Smooth muscle cell (in vitro differentiated cells): ENCODE data around the gene GRAMD4. TPM values are rescaled to one million over a fixed set of nuclear protein-coding genes. Genes with fewer than 3 reads are reported as not detected.

Experiments used
- DNase-seq: peaks from one replicate; lab custom pipeline; 2025; ENCODE audit not compliant: unreplicated experiment; lab: John Stamatoyannopoulos, UW
- H2AFZ ChIP-seq: fragments of 200-600 bp; sonication (generic); 2 replicates; pipeline ENCODE4 v1.6.0; 2016; ENCODE audit warnings: antibody characterized with exemption, low read depth, mild to moderate bottlenecking
- H3F3A ChIP-seq: fragments of 200-600 bp; sonication (generic); 2 replicates; pipeline ENCODE4 v1.6.0; 2017; ENCODE audit warnings: antibody characterized with exemption, low read depth
- H3K27ac ChIP-seq: fragments of 200-600 bp; sonication (generic); 2 replicates; pipeline ENCODE4 v1.5.1; 2016; ENCODE audit warnings: low read depth, mild to moderate bottlenecking
- H3K27me3 ChIP-seq: fragments of 200-600 bp; sonication (generic); 2 replicates; pipeline ENCODE4 v1.6.1; 2016; ENCODE audit warnings: low read depth, mild to moderate bottlenecking
- H3K36me3 ChIP-seq: fragments of 200-600 bp; sonication (generic); 2 replicates; pipeline ENCODE4 v1.5.1; 2016; ENCODE audit warnings: low read depth
- H3K4me1 ChIP-seq: fragments of 200-600 bp; sonication (generic); 2 replicates; pipeline ENCODE4 v1.5.1; 2016; ENCODE audit warnings: low read depth
- H3K4me2 ChIP-seq: fragments of 200-600 bp; sonication (generic); 2 replicates; pipeline ENCODE4 v1.6.0; 2016; ENCODE audit warnings: mild to moderate bottlenecking
- H3K4me3 ChIP-seq: fragments of 200-600 bp; sonication (generic); 2 replicates; pipeline ENCODE4 v1.5.1; 2016; ENCODE audit warnings: mild to moderate bottlenecking
- H3K79me2 ChIP-seq: fragments of 200-600 bp; sonication (generic); 2 replicates; pipeline ENCODE4 v1.6.0; 2016; ENCODE audit warnings: low read depth, mild to moderate bottlenecking
- H3K9ac ChIP-seq: fragments of 200-600 bp; sonication (generic); 2 replicates; pipeline ENCODE4 v1.6.0; 2016; ENCODE audit warnings: low read depth
- H3K9me3 ChIP-seq: fragments of 200-600 bp; sonication (generic); replicated peaks from 2 replicates; pipeline ENCODE4 v1.5.1; 2016; ENCODE audit warnings: low read depth
- H4K20me1 ChIP-seq: fragments of 200-600 bp; sonication (generic); 2 replicates; pipeline ENCODE4 v1.6.0; 2016; ENCODE audit warnings: low read depth
- CTCF ChIP-seq: fragments of 200-600 bp; sonication (generic); IDR thresholded peaks from 2 replicates; pipeline ENCODE4 v1.5.1; 2017; ENCODE audit warnings: borderline replicate concordance, mild to moderate bottlenecking, antibody characterized with exemption; ENCODE audit not compliant: insufficient read depth, poor library complexity, severe bottlenecking
- WGBS: methylation state at CpG from one replicate; pipeline ENCODE4 v1.1.7; 2016; ENCODE audit warnings: low lambda C conversion rate; 5-methylcytosine and 5-hydroxymethylcytosine counted together
- polyA plus RNA-seq: library from polyadenylated mRNA; unstranded; fragments of >200 nt; fragmentation: Nextera tagmentation; extraction: Ambion mirVana; gene quantifications from 2 replicates; pipeline ENCODE4 v1.2.1, GENCODE V29; 2016
- total RNA-seq: library from RNA; depleted of rRNA; stranded (reverse); fragments of >200 nt; gene quantifications from 2 replicates; pipeline ENCODE4 v1.2.3, GENCODE V29; 2014

GRAMD4 gene
- total and polyA plus RNA-seq, 2 experiments from 2014 or later: 14.5 to 16.6 TPM

- TF ChIP-seq CTCF: no peak
- Histone ChIP-seq H3K9me3 (no peaks in the 10 kb centered on the region), H3K4me3 (no peak overlapping the region), H3K4me1 (peaks cover 3% of the 10 kb centered on the region), H3K79me2 (no peaks in the 10 kb centered on the region), H4K20me1 (peaks cover 14% of the 10 kb centered on the region), H3K27me3 (no peaks in the 10 kb centered on the region), H3K27ac (no peak overlapping the region), H2AFZ (no peak overlapping the region), H3K9ac (no peak overlapping the region), H3K36me3 (no peaks in the 10 kb centered on the region), H3K4me2 (no peak overlapping the region), H3F3A (no peaks in the 10 kb centered on the region)
- no peak for DNase-seq
- WGBS: 91% methylated on average over 18 of the region's 18 CpGs
Observed at GRCh38 chr22:46638601-46639431, 18.6 kb downstream of the GRAMD4 start.

GRCh38 chr22:46639843-46640242 is 19.7 kb downstream of the GRAMD4 start:
- Histone ChIP-seq H3K27ac (no peak overlapping the region), H3F3A (no peaks in the 10 kb centered on the region), H3K27me3 (no peaks in the 10 kb centered on the region), H3K4me2 (no peak overlapping the region), H3K79me2 (no peaks in the 10 kb centered on the region), H4K20me1 (peaks cover 22% of the 10 kb centered on the region), H3K36me3 (no peaks in the 10 kb centered on the region), H3K9me3 (no peaks in the 10 kb centered on the region), H2AFZ (no peak overlapping the region), H3K4me1 (peaks cover 1% of the 10 kb centered on the region), H3K9ac (no peak overlapping the region), H3K4me3 (no peak overlapping the region)
- no peak for TF ChIP-seq CTCF
- no peak for DNase-seq
- WGBS: 90% methylated on average over 11 of the region's 11 CpGs

- peaks cover 28% of the 10 kb centered on the region for H4K20me1 ChIP-seq
- H3F3A ChIP-seq: no peaks in the 10 kb centered on the region
- H3K4me1 ChIP-seq: no peaks in the 10 kb centered on the region
- no peak overlapping the region for H3K9ac ChIP-seq
- no peak overlapping the region for H3K4me3 ChIP-seq
- H3K9me3 ChIP-seq: no peaks in the 10 kb centered on the region
- DNase-seq: no peak
- 88% methylated on average over 24 of the region's 24 CpGs for WGBS
- H3K4me2 ChIP-seq: no peak overlapping the region
- no peak overlapping the region for H2AFZ ChIP-seq
- no peak overlapping the region for H3K27ac ChIP-seq
- no peaks in the 10 kb centered on the region for H3K79me2 ChIP-seq
- H3K27me3 ChIP-seq: no peaks in the 10 kb centered on the region
- H3K36me3 ChIP-seq: no peaks in the 10 kb centered on the region
- TF ChIP-seq CTCF: no peak
Observed at GRCh38 chr22:46640293-46641055, 20.3 kb downstream of the GRAMD4 start.
